Loucy (cell line): ENCODE measurements around the gene KREMEN1.

Experiments
- H2AFZ ChIP-seq: fragments of 200-600 bp; sonication (generic); 2 replicates; pipeline ENCODE4 v1.6.0; 2016; ENCODE audit warnings: antibody characterized with exemption, mild to moderate bottlenecking, low read length, moderate library complexity
- H3F3A ChIP-seq: fragments of 200-600 bp; 2 replicates; pipeline ENCODE4 v1.6.0; 2016; ENCODE audit warnings: antibody characterized with exemption, low read depth, mild to moderate bottlenecking
- H3K27me3 ChIP-seq: fragments of 200-600 bp; sonication (generic); 2 replicates; pipeline ENCODE4 v1.6.1; 2014; ENCODE audit warnings: low read length, mild to moderate bottlenecking; ENCODE audit not compliant: insufficient read depth, poor library complexity, severe bottlenecking
- H3K36me3 ChIP-seq: fragments of 200-600 bp; sonication (generic); 2 replicates; pipeline ENCODE4 v1.6.1; 2016; ENCODE audit warnings: low read length; ENCODE audit not compliant: insufficient read depth
- H3K4me1 ChIP-seq: fragments of 200-600 bp; sonication (generic); 2 replicates; pipeline ENCODE4 v1.5.1; 2014; ENCODE audit warnings: low read length, mild to moderate bottlenecking; ENCODE audit not compliant: insufficient read depth, poor library complexity, severe bottlenecking
- H3K4me2 ChIP-seq: fragments of 200-600 bp; sonication (generic); 2 replicates; pipeline ENCODE4 v1.6.0; 2014; ENCODE audit warnings: antibody characterized with exemption, low read length, low read depth, mild to moderate bottlenecking; ENCODE audit not compliant: poor library complexity, severe bottlenecking
- H3K4me3 ChIP-seq: fragments of 200-600 bp; sonication (generic); 2 replicates; pipeline ENCODE4 v1.5.1; 2014; ENCODE audit warnings: low read length, mild to moderate bottlenecking, mixed read lengths; ENCODE audit not compliant: poor library complexity, severe bottlenecking
- H3K79me2 ChIP-seq: fragments of 200-600 bp; sonication (generic); 2 replicates; pipeline ENCODE4 v1.6.1; 2014; ENCODE audit warnings: low read length; ENCODE audit not compliant: insufficient read depth
- H3K9ac ChIP-seq: fragments of 200-600 bp; sonication (generic); 2 replicates; pipeline ENCODE4 v1.6.0; 2014; ENCODE audit warnings: mild to moderate bottlenecking, low read depth, low read length, moderate library complexity; ENCODE audit not compliant: poor library complexity, severe bottlenecking
- H3K9me2 ChIP-seq: fragments of 200-600 bp; sonication (generic); replicated peaks from 2 replicates; pipeline ENCODE4 v1.6.1; 2016; ENCODE audit warnings: low read depth, low read length, mixed read lengths
- H3K9me3 ChIP-seq: fragments of 200-600 bp; sonication (generic); 2 replicates; pipeline ENCODE4 v1.6.1; 2014; ENCODE audit warnings: mild to moderate bottlenecking, antibody characterized with exemption, low read length, low read depth; ENCODE audit not compliant: insufficient read depth
- H4K20me1 ChIP-seq: fragments of 200-600 bp; sonication (generic); 2 replicates; pipeline ENCODE4 v1.6.0; 2014; ENCODE audit warnings: antibody characterized with exemption, low read length, mild to moderate bottlenecking; ENCODE audit not compliant: insufficient read depth, poor library complexity, severe bottlenecking
- EZH2phosphoT487 ChIP-seq: fragments of 200-600 bp; IDR thresholded peaks from 2 replicates; pipeline ENCODE4 v1.6.1; 2018; ENCODE audit warnings: antibody characterized with exemption, mild to moderate bottlenecking, moderate library complexity, borderline replicate concordance
- TF ChIP-seq, protein P1 (sequence below): fragments of 200-600 bp; sonication (generic); conservative IDR thresholded peaks from 2 replicates; pipeline ENCODE4 v1.5.1; 2014; ENCODE audit warnings: mild to moderate bottlenecking, antibody characterized with exemption, low read length

The KREMEN1 gene

DNA sequence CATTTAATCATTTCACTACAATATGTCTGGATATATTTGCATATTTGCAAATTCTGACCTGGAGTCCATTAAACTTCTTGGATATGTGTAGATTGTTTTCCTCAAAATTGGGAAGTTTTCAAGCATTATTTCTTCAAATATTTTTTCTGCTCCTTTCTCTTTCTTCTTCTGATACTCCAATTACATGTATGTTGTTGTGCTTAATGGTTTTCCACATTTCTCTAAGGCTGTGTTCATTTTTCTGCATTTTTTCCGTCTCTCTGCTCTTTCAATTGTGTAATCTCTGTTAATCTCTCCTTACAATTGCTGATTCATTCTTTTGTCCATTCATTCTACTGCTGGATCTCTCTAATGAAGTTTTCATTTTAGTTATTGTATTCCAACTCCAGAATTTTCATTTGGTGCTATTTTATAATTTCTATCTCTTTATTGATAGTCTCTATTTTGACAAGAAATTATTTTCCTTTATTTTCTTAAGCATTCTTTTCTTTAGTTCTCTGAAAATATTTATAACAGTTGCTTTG, 102.5 kb downstream of the KREMEN1 start:
- no peaks in the 10 kb centered on the region for H3K9me2 ChIP-seq
- TF ChIP-seq EZH2phosphoT487, result no peak
- TF ChIP-seq, protein P1, sequence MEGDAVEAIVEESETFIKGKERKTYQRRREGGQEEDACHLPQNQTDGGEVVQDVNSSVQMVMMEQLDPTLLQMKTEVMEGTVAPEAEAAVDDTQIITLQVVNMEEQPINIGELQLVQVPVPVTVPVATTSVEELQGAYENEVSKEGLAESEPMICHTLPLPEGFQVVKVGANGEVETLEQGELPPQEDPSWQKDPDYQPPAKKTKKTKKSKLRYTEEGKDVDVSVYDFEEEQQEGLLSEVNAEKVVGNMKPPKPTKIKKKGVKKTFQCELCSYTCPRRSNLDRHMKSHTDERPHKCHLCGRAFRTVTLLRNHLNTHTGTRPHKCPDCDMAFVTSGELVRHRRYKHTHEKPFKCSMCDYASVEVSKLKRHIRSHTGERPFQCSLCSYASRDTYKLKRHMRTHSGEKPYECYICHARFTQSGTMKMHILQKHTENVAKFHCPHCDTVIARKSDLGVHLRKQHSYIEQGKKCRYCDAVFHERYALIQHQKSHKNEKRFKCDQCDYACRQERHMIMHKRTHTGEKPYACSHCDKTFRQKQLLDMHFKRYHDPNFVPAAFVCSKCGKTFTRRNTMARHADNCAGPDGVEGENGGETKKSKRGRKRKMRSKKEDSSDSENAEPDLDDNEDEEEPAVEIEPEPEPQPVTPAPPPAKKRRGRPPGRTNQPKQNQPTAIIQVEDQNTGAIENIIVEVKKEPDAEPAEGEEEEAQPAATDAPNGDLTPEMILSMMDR, result no peak
- H3K27me3 ChIP-seq, result no peaks in the 10 kb centered on the region
- no peak overlapping the region for H3K9ac ChIP-seq
- H3K4me2 ChIP-seq, result no peak overlapping the region
- H3K79me2 ChIP-seq, result no peaks in the 10 kb centered on the region
- H3K9me3 ChIP-seq, result peaks cover 8% of the 10 kb centered on the region
- no peaks in the 10 kb centered on the region for H3K36me3 ChIP-seq
- H3K4me1 ChIP-seq, result peaks cover 8% of the 10 kb centered on the region
- no peak overlapping the region for H2AFZ ChIP-seq
- H3F3A ChIP-seq, result no peaks in the 10 kb centered on the region
- H3K4me3 ChIP-seq, result no peak overlapping the region
- no peaks in the 10 kb centered on the region for H4K20me1 ChIP-seq

DNA sequence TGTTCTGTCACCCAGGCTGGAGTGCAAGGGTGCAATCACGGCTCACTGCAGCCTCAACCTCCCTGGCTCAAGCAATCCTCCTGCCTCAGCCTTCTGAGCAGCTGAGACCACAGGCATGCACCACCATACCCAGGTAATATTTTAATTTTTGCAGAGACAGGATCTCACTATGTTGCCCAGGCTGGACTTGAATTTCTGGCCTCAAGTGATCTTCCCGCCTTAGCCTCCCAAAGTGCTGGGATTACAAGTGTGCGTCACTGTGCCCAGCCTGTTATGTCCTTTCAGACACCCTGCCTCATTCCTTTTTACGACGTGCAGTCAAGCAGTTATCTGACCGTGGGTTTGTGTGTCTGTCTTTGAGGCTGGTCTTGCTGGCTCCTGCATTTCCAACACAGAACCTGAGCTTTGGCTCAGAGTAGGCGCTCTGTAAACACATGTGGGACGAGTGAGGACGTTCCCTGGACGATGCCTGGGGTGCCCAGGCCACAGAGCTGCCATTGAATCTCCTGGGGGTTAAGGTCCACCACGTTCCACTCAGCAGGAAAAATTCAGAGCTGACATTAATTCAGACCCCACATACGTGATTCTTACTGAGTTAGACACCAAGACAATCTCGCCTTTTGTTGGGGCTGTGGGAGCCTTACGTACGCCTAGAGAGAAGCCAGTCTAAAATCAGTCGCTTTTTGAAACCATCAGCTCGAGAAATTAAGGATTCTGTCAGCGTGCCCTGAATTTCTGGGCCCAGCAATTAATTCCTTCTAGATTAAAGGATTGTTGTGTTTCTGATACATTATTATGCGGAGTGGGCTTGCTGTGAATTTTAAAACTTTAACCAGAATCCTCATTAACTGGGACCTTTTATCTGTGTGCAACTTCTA, 111.4 kb downstream of the KREMEN1 start:
- no peak overlapping the region for H3K4me2 ChIP-seq
- H3K79me2 ChIP-seq, result no peaks in the 10 kb centered on the region
- H3K9me3 ChIP-seq, result no peaks in the 10 kb centered on the region; the same call in 1 of the 2 replicates
- H3K36me3 ChIP-seq, result no peaks in the 10 kb centered on the region
- H3K4me3 ChIP-seq, result no peak overlapping the region
- H3K4me1 ChIP-seq, result no peaks in the 10 kb centered on the region
- H4K20me1 ChIP-seq, result no peaks in the 10 kb centered on the region
- H3K27me3 ChIP-seq, result no peaks in the 10 kb centered on the region
- no peak overlapping the region for H3K9ac ChIP-seq
- TF ChIP-seq, protein P1, result no peak
- no peak for TF ChIP-seq EZH2phosphoT487
- no peaks in the 10 kb centered on the region for H3F3A ChIP-seq
- H3K9me2 ChIP-seq, result no peaks in the 10 kb centered on the region
- H2AFZ ChIP-seq, result no peak overlapping the region

DNA sequence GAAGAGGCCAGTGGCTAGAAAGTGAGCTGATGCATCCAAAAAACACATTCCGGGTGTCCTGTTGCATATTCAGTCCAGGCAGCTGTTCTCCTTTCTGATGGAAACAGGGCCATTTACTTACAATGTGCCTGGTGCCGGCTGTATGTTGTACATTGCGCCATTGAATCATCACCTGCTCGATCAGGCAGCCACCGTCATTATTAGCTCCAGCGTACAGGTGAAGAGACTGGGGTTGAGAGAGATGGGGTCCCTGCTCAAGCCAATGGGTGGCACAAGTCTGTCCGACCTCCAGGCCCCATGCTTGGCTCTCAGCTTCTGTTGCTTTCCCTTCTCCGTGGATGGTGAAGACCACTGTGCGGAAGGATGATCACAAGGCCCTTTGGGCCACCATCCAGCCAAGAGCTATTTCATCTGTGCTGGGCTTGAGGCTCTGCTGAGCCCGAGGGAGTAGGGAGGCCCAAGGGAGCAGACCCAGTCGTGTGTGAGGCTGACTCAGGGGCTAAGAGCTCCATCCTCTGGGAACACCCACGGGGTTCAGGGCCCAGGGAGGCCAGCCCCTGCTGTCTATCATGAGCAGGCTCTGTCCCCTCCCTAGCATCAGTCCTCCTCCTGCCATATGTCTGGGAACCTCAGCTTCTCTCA, 112.1 kb downstream of the KREMEN1 start:
- Histone ChIP-seq H3K4me3 (no peak overlapping the region), H3K9me2 (no peaks in the 10 kb centered on the region), H2AFZ (no peak overlapping the region), H3K4me1 (no peaks in the 10 kb centered on the region), H3K9me3 (no peaks in the 10 kb centered on the region), H3K36me3 (no peaks in the 10 kb centered on the region), H3F3A (no peaks in the 10 kb centered on the region), H3K27me3 (no peaks in the 10 kb centered on the region), H4K20me1 (no peaks in the 10 kb centered on the region), H3K4me2 (no peak overlapping the region), H3K79me2 (no peaks in the 10 kb centered on the region), H3K9ac (no peak overlapping the region)
- no peak for TF ChIP-seq EZH2phosphoT487
- TF ChIP-seq, protein P1, result no peak
